Left cardiac atrium (tissue), 4 donors: ENCODE data around the gene FRYL. TPM values are rescaled to one million over a fixed set of nuclear protein-coding genes. Genes with fewer than 3 reads are reported as not detected.
"Not testable (repeated sequence)": the region's sequence is repeated elsewhere in the genome, so short reads cannot be mapped to it uniquely, and the experiment has no call there.

ENCODE experiments used
- ATAC-seq, 2 donors: fragments of 200-7000 bp; cut with Tn5 transposase; one replicate each; pipeline ENCODE4 v1.9.1; 2020; ENCODE audit warnings: mild to moderate bottlenecking in 2 of 2, moderate library complexity in 2 of 2
- DNase-seq: peaks from one replicate; pipeline ENCODE4 v3.0.0-alpha.2; 2020
- intact Hi-C, 2 donors: fragments of 100-400 bp; cut with DNase I; formaldehyde crosslinking; loops; one replicate each; pipeline versions ENCODE4 v1.14.1 to v1.15.1; 2022 to 2023
- total RNA-seq, 2 donors: library from RNA; stranded (reverse); fragmentation: NEBNext Ultra II Directional; extraction: Animal tissue kit (Norgen Biotek cat#: 25700); gene quantifications; one replicate each; pipeline ENCODE4 v1.2.1, GENCODE V29; 2021
- donor health status: DM: no; HTN: yes; CAD: no.
- donor health status: DM: no; HTN: yes; CAD: no; lungs with severe emphysema.
- donor health status: DM: yes; HTN: yes; CAD: no.
- donor health status: Dilated cardiomyopathy.

Gene FRYL
- total RNA-seq, 2 donors from 2014 or later, result 38.8 to 41.3 TPM

DNA sequence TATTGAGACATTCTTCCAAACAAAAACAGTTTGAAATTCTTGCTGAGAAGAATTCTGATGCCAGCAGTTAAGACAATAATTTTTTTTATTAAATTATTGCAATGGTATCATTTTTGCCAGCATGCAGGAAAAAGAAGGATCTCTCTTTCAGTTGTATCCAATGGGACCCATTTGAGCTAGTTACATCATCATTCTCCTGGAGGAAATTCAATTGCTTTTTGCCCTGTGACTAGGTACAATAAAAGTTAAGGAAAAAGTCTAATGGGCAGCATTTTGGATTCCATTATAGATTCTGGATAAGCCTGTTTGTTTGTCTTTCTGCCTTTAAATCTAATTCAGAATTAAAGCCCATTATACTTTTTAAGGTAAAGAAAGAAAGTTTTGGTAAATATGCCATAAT lies 10.5 kb upstream of the FRYL start:
- no peak for ATAC-seq
- no peak for DNase-seq
- intact Hi-C loops, result no loop called here

DNA sequence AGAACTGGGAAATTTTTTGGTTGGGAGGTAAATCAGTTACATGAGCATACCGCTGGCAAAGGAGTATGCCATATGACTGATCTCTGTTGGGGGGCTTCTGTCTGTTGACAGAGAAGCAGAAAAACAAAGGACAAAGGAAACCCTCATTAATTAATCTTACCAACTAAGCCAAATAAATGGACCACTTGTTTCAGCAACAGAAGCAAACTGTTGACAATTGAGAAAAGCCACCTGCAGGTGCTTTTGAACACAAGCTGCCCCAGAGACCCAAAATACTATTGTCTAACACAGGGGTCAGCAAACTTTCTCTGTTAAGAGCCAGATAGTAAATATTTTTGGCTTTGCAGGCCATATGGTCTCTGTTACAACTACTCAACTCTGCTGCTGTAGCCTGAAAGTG lies 7.0 kb upstream of the FRYL start:
- no peak for ATAC-seq
- DNase-seq, result no peak
- intact Hi-C loops, result no loop called here

DNA sequence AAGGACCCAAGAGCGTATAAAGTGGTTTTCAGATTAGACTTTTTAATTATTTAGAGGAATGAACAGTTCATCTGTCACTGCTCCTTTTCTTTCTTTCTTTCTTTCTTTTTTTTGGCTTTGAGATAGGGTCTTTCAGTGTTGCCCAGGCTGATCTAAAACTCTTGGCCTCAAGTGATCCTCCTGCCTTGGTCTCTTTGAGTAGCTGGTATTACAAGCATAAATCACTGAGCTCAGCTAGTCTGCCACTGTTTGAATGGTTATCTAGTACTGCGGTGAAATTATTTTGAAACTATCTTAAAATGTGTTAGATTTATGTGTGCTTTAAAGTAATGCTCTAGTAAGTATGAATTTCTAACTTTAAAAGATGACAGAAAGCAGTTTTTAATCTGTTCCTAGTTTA lies 6.5 kb upstream of the FRYL start:
- intact Hi-C loops, result no loop called here
- DNase-seq (no peak), ATAC-seq (no peak)

DNA sequence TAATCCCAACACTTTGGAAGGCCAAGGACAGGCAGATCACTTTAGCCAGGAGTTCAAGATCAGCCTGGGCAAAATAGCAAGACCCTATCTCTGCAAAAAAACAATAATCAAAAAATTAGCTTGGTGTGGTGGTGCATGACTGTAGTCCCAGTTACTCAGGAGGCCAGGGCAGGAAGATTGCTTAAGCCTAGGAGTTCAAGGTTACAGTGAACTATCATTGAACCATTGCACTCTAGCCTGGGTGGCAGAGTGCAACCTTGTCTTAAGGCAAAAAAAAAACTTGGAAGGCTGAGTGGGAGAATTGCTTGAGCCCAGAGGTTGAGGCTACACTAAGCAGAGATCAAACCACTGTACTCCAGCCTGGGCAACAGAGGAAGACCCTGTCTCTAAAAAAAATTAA lies 5.2 kb upstream of the FRYL start:
- no peak for ATAC-seq
- intact Hi-C loops, result no loop called here
- no peak for DNase-seq

- ATAC-seq, result no peak
- no peak for DNase-seq
- intact Hi-C loops, result no loop called here
These were observed 1.9 kb upstream of the FRYL start for GRCh38 chr4:48781968-48782367.

- peak; percentile 60 for DNase-seq
- intact Hi-C loops, result loop anchor here in 1 of 2 donors (1.0 kb wide), 1 partner anchor 50 kb away; the partner anchor contains the start of gene OCIAD1
- no peak for ATAC-seq
These were observed 761 bp upstream of the FRYL start for GRCh38 chr4:48780865-48781214.

DNA sequence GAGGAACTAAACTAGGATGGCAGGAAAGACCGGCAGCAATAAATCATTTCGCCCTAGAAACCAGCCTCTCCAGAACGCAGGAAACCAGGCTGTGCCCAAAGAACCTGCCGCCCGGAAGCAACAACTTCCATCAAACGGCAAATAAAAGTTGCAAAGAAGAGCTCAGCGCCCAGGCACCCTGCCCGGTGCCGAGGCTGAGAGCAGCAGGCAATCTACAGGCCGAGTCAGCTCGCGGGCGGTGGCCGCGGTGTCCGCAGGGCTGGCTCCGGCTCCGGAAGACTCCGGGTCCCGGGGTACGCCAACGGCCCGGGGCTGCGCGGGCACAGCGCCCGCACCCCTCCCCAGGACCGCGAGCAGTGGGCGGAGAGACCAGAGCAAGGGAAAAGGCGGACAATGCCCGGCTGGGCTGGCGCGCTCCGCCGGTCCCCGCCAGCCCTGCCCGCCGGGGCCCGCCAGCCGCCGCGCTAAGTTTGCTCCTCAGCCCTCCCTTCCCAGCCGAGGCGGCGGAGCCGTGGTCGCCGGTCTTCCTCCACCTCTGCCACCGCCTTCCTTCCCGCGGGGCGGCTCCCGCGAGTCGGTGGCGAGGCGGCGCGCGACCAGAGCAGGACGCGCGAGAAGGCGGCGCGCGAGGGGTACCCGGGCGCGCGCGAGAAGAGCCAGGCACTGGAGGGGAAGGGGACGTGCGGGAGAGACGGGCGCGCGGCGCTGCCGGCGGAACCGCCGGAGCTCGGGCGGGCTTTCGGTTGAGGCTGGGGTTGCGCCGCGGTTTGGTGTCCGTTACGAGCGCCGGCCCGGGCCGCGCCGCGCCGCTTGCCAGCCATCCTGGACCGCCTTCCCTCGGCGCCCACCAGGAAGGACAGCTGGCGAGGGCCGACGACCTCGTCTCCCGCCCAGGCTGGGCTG lies 733 bp downstream of the FRYL start:
- DNase-seq (peak; percentile 72), ATAC-seq (peak; percentile 74 to 75)
- intact Hi-C loops, result loop anchor here (10.0 kb wide), 2 partner anchors 185 to 195 kb away; no protein-coding TSS in a partner anchor

DNA sequence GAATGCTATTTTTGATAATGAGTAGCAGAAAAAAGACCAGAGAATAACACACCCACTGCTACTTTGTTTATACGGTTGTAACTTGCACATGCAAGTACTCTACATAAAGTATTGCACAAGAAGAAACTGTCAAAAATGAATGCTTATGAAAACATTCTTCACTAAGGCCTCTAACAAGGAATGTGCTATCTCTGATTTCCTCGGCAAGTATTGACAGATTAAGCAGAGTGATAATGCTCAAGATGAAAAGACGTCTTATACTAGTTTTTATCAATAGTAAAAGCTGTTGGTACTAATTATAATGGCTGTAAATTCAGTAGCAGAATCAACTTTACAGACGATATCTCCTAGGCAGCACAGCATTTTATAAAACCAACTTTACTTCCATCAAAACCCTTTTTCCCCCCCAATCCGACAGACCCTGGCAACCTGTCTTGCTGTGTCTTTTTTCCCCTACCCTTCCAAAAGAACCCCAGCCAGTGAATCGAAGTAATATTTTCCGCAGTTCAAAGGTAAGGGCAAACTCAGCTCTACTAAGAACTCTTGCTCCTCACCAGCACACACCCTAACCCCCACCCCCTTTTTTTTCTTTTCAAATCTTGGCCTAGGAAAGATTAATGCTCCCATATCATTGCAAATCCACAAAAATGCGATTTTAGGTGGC lies 1.5 kb downstream of the FRYL start:
- no peak for DNase-seq
- intact Hi-C loops, result loop anchor here (10.0 kb wide), 2 partner anchors 184 to 194 kb away; no protein-coding TSS in a partner anchor
- ATAC-seq, result no peak

GRCh38 chr4:48777739-48778138 lies 2.3 kb downstream of the FRYL start:
- intact Hi-C loops, result loop anchor here (10.0 kb wide), 2 partner anchors 183 to 193 kb away; no protein-coding TSS in a partner anchor
- ATAC-seq (no peak), DNase-seq (no peak)

DNA sequence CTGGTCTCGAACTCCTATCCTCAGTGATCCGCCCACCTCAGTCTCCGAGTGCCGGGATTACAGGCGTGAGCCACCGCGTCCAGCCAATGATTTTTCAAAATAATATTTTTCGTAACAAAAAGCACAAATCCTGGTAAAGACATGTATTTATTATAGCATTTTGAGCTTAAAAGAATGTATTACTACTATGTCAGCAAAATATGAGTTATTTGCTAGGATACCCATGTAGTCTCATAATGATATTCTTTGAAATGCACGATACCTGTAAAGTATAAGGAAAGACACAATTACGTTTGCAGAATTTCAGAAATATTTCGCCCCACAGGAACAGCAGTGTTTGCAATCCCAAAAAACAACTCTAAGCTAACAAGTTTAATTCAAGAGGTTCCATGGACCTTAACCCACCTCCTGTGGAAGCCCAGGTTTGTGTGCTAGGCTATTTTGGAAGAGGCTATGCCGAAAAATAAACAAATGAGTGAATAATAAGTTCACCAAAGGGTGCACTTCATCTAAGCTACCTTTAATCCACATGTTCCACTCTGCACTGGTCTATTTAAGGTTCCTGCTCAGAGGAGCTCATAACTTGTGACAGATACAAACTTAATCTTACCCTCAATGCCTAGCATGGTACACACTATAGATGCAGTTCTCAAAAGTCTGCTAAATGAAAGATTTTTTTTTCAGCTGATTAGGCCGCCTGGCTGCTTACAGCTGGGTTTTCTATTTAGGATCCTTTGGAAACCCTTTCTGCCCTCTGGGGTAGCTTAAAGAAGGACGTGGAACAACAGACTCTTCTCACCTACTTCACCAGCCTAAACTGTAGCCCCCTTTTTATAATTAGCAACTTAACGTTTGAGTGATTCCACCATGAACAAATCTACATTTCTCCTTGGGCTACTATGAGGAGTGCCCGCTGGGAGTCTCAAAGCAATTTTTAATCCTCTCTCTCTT lies 5.0 kb downstream of the FRYL start:
- no peak for DNase-seq
- intact Hi-C loops, result loop anchor here (10.0 kb wide), 2 partner anchors 180 to 190 kb away; no protein-coding TSS in a partner anchor
- ATAC-seq, result no peak

- ATAC-seq, result no peak
- intact Hi-C loops, result loop anchor here (10.0 kb wide), 2 partner anchors 178 to 188 kb away; no protein-coding TSS in a partner anchor
These were observed 7.5 kb downstream of the FRYL start for GRCh38 chr4:48772556-48772955.

GRCh38 chr4:48767055-48767929 lies 12.8 kb downstream of the FRYL start:
- DNase-seq (no peak), ATAC-seq (no peak)
- intact Hi-C loops, result no loop called here

More at GRCh38 chr4:48772556-48772955, 7.5 kb downstream of the FRYL start:
- no peak for DNase-seq

- no peak for DNase-seq
- intact Hi-C loops, result no loop called here
- no peak for ATAC-seq
These were observed 13.8 kb downstream of the FRYL start for GRCh38 chr4:48766131-48766792.

- intact Hi-C loops, result no loop called here
- ATAC-seq (no peak), DNase-seq (no peak)
These were observed 17.7 kb downstream of the FRYL start for GRCh38 chr4:48762408-48762807.

DNA sequence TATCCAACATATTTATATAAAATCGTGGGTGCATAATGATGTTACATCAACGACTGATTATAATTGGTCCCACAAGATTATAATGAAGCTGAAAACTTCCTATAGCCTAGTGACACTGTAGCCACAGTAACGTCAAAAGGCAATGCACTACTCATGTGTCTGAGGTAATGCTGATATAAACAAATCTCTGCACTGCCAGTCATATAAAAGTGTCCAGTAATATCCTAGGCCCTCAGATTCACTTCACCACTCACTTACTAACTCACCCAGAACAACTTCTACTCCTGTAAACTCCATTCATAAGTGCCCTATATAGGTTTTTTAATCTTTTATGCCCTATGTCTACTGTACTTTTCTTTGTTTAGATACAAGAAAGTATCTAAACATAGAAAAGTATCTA lies 18.8 kb downstream of the FRYL start:
- no peak for DNase-seq
- ATAC-seq, result no peak
- intact Hi-C loops, result no loop called here

DNA sequence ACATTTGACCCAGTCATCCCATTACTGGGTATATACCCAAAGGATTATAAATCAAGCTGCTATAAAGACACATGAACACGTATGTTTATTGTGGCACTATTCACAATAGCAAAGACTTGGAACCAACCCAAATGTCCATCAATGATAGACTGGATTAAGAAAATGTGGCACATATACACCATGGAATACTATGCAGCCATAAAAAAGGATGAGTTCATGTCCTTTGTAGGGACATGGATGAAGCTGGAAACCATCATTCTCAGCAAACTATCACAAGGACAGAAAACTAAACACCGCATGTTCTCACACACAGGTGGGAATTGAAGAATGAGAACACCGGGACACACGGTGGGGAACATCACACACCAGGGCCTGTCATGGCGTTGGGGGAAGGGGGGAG lies 21.4 kb downstream of the FRYL start:
- intact Hi-C loops, ATAC-seq, DNase-seq: not testable (repeated sequence)

- intact Hi-C loops, result no loop called here
- no peak for DNase-seq
- ATAC-seq, result peak in 1 of 2 donors; percentile 14
These were observed 23.3 kb downstream of the FRYL start for GRCh38 chr4:48756689-48757220.
